ENCODE measurements around the gene PLPPR2. TPM values are rescaled to one million over a fixed set of nuclear protein-coding genes. Genes with fewer than 3 reads are reported as not detected.
"Not testable (repeated sequence)": the region's sequence is repeated elsewhere in the genome, so short reads cannot be mapped to it uniquely, and the experiment has no call there.

Gene PLPPR2
- total RNA-seq, 1 donor from 2014 or later: 5.7 TPM

DNA sequence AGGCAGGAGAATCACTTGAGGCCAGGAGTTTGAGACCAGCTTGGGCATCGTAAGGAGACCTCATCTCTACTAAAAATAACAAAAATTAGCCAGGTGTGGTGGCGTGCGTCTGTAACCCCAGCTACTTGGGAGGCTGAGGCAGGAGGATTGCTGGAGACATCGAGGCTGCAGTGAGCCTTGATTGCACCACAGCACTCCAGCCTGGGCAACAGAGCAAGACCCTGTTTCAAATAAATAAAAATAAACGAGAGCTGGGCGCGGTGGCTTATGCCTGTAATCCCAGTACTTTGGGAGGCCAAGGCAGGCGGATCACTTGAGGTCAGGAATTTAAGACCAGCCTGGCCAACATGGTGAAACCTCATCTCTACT, 15.1 kb upstream of the PLPPR2 start:
- not testable (repeated sequence) for DNase-seq

DNA sequence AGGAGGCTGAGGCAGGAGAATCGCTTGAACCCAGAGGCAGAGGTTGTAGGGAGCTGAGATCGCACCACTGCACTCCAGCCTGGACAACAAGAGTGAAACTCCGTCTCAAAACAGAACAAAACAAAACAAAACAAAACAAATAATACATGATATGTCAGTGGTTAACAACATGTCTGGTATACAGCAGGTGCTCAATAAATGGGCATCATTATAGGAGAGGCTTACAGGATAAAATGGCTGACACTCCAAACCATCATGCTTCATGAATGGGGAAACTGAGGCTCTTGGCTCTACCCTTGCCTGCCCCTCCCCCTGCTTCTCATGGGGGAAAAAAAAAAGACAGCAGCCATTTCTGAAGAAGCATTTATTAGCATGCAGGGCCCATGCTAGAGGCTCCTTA, 12.8 kb upstream of the PLPPR2 start:
- DNase-seq: no peak

GRCh38 chr19:11345122-11345803, 10.0 kb upstream of the PLPPR2 start:
- DNase-seq: no peak

GRCh38 chr19:11346104-11346940, 8.9 kb upstream of the PLPPR2 start, which contains the start of the genes CCDC159 and TMEM205:
Gene CCDC159, plus strand, starts transcription at chr19:11346519. Its CDS starts 88 bp downstream, at chr19:11346607.
Gene TMEM205, minus strand, starts transcription at chr19:11346268. Its CDS starts 649 bp downstream, at chr19:11345619.
- DNase-seq: peak; percentile 97

DNA sequence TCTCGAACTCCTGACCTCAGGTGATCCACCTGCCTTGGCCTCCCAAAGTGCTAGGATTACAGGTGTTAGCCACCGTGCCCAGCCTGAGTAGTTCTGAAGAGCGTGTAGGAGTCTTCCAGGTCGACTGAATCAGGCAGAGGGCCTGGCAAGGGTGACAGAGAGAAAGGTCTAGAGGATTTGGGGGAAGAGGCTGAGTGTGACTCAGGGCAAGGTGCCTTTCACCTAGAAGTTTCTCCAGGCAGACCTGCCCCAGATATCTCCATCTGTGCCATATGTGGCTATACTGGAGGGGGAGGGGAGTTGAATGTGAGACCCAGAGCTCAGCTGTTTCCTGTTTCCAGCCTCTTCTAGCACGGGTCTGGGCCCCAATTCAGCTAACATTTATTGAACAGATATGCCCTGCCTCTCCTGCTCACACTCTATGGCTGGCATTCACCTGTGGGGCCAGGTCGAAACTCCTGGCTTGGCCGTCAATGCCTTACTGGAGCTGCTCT, 7.6 kb upstream of the PLPPR2 start:
- DNase-seq: no peak

- DNase-seq: no peak
Measured at GRCh38 chr19:11349171-11349570, 6.1 kb upstream of the PLPPR2 start.

GRCh38 chr19:11354102-11354501, 1.1 kb upstream of the PLPPR2 start:
- not testable (repeated sequence) for DNase-seq

GRCh38 chr19:11356074-11356397, 804 bp downstream of the PLPPR2 start:
- no peak for DNase-seq

DNA sequence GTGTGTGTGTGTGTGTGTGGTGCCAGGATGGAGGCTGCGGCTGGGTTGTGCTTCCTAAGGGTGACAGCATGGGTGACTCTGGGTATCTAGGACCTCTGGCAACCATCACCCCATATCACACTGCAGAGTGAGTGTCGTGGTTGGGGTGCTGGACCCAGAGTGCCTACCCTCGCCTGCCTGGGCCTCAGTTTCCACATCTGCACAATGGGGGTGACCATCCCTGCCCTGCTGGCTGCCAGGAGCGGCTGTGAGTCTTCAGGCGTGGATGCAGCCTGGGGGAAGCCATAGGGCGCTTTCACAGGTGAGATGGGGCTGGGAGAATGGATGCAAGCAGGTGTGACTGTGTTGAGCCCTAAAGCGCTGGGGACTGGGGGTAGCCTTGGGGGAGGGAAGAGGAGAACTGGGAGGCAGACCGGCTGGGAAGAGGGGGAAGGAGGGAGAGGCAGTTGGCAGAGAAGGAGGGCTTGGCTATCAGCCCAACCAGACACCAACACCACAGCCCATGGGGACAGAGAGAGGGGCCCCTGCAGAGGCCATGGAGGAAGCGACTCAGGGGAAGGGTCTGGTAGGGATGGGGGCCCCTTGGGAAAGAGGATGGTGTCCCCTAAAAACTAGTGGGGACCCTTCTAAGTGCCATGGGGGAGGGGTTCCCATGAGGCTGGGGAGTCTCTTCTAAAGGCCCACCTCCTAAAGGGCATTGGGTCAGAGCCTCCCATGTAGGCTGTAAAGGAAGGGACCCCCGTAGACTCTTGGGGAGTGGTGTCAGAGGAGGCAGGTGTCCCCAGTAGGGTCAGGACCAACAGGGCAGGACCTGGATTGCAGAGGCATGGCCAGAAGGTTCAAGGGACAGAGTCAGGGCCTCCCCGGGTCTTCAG, 1.7 kb downstream of the PLPPR2 start:
- no peak for DNase-seq

- DNase-seq: no peak
Measured at GRCh38 chr19:11359421-11359820, 4.2 kb downstream of the PLPPR2 start.

GRCh38 chr19:11361037-11361770, 6.0 kb downstream of the PLPPR2 start:
- DNase-seq: no peak

- no peak for DNase-seq
Measured at GRCh38 chr19:11361771-11362731, 6.8 kb downstream of the PLPPR2 start.

DNA sequence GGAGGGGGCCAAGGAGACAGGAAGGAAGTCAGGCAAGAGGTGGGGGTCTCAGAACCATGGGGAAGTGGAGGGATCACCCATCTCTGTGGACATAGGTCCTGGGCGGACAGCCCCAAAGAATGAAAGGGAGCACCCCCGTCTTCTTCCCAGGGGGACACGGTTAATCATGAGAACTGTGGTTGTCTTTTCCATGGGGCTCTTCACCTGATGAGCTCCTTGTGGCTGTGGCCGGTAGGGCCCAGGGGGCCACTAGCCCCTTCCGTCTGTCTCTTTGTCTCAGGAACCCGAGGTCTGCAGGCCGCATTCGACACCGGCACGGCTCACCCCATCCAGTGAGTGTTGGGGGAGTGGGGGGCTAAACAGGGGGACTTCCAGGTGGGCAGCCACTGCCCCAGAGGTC, 8.6 kb downstream of the PLPPR2 start:
- DNase-seq: no peak

- no peak for DNase-seq
Measured at GRCh38 chr19:11364296-11364904, 9.2 kb downstream of the PLPPR2 start.

DNA sequence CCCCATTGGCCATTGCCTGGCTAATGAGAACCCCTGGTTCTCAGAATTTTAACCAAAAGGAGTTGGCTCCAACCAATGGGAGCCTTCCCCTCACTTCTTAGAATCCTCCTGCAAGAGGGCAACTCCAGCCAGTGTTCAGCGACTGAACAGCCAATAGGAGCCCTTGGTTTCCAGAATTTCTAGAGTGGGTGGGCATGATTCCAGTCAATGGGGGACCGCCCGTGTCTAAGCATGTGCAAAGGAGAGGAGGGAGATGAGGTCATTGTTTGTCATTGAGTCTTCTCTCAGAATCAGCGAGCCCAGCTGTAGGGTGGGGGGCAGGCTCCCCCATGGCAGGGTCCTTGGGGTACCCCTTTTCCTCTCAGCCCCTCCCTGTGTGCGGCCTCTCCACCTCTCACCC, 9.7 kb downstream of the PLPPR2 start:
- DNase-seq: no peak

GRCh38 chr19:11365557-11366117, 10.4 kb downstream of the PLPPR2 start:
- no peak for DNase-seq

- no peak for DNase-seq
Measured at GRCh38 chr19:11367528-11367927, 12.3 kb downstream of the PLPPR2 start.

DNA sequence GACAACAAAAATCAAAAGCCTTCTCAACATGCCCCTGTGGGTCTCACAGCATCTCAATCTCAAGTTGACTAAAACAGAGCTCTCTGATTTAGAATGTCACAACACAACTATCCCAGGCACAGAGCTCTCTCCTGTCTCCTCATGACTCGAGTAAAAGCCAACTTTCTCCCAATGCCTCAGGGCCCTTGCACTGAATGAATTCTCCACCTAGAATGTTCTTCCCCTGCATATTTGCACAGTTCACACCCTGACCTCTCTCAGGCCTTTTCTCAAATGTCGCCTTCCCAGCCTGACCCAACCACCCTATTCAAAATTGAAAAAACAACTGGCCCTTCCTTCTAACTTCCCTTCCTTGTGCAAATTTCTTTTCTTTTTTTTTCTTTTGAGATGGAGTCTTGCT, 15.5 kb downstream of the PLPPR2 start:
- no peak for DNase-seq

DNA sequence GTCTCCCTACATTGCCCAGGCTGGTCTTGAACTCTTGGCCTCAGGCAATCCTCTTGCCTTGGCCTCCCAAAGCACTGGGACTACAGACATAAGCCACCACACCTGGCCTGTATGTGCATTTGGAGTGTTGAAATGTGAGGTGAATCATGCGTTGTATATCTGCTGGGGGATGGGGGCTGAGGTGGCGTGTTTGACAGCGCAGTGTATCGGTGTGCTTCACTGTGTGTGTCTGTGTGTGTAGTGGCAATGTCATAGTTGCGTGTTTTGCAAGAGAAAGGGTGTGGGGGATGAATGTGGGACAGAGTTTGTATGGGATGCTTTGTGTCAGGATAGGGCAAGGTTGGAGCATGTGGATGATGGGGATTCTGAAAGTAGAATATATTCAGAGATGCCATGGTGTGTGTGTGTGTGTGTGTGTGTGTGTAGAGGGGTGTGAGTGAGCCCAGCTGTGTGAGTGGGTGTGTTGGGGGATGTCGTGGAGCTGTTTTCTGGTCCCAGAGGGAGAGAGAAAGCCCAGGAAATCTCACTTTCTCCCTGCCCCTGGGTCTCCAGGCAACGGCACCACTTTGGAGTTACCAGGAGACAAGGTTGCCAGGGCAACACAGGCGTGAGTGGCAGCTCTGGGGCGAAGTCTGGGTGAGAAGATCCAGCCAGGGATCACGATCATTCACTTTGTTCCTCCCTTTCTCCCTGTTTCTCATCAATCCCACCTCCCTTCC, 18.1 kb downstream of the PLPPR2 start:
- DNase-seq: no peak
